Sigmoid colon (tissue), 7 donors: ENCODE measurements around the gene PHETA1. TPM values are rescaled to one million over a fixed set of nuclear protein-coding genes. Genes with fewer than 3 reads are reported as not detected.

Source experiments
- DNase-seq: peaks from one replicate; pipeline ENCODE4 v3.0.0-alpha.2; 2019
- H3K27ac ChIP-seq, 4 donors: fragments of 200-600 bp; sonication (generic); one replicate each; pipeline ENCODE4 v1.5.1; 2016 to 2019; ENCODE audit warnings: mild to moderate bottlenecking in 1 of 4
- H3K27me3 ChIP-seq, 3 donors: fragments of 200-600 bp; sonication (generic); one replicate each; pipeline ENCODE4 v1.5.1; 2019; ENCODE audit warnings: mild to moderate bottlenecking in 1 of 3
- H3K36me3 ChIP-seq, 4 donors: fragments of 200-600 bp; sonication (generic); one replicate each; pipeline ENCODE4 v1.5.1; 2016 to 2019
- H3K4me1 ChIP-seq, 4 donors: fragments of 200-600 bp; sonication (generic); one replicate each; pipeline ENCODE4 v1.5.1; 2017 to 2019
- H3K4me3 ChIP-seq, 4 donors: fragments of 200-600 bp; sonication (generic); one replicate each; pipeline ENCODE4 v1.5.1; 2017 to 2019; ENCODE audit warnings: mild to moderate bottlenecking in 2 of 4, moderate library complexity in 1 of 4
- H3K9me3 ChIP-seq, 4 donors: fragments of 200-600 bp in 3 of 4; sonication (generic) in 3 of 4; one replicate each; pipeline versions ENCODE4 v1.5.1 to v1.6.1; 2013 to 2019
- EP300 ChIP-seq, 4 donors: sonication (generic); formaldehyde crosslinking; IDR thresholded peaks; one replicate each; pipeline ENCODE4 v1.6.1; 2017; ENCODE audit warnings: antibody characterized with exemption in 4 of 4
- POLR2A ChIP-seq, 2 donors: fragments of 450-650 bp; IDR thresholded peaks; one replicate each; pipeline ENCODE4 v1.6.1; 2016; ENCODE audit warnings: antibody characterized with exemption in 2 of 2, mild to moderate bottlenecking in 2 of 2, moderate library complexity in 2 of 2
- POLR2AphosphoS5 ChIP-seq, 4 donors: sonication (generic); formaldehyde crosslinking; IDR thresholded peaks; one replicate each; pipeline ENCODE4 v1.6.1; 2017; ENCODE audit warnings: antibody characterized with exemption in 4 of 4
- WGBS, 2 donors: extraction: QIAGEN DNeasy Blood & Tissue Kit; methylation state at CpG; one replicate each; pipeline ENCODE4 v1.1.7; 2013; 5-methylcytosine and 5-hydroxymethylcytosine counted together
- intact Hi-C: fragments of 100-400 bp; cut with DNase I; formaldehyde crosslinking; loops from one replicate; pipeline ENCODE4 v1.15.1; 2023
- polyA plus RNA-seq, 3 donors: library from polyadenylated mRNA; stranded (reverse); fragments of 200-250 nt; gene quantifications; one replicate each; pipeline ENCODE4 v1.2.3, GENCODE V29; 2013
- total RNA-seq, 4 donors: library from RNA; depleted of rRNA; stranded (reverse); fragments of >200 nt; gene quantifications; one replicate each; pipeline ENCODE4 v1.1.0, GENCODE V29; 2016
- TF ChIP-seq, protein P1 (sequence below), 4 experiments: fragments of 450-650 bp in 3 of 4; fragments of 200-600 bp in 1 of 4; IDR thresholded peaks; one replicate each; pipeline ENCODE4 v1.5.1; 2016 to 2019; ENCODE audit warnings: antibody characterized with exemption in 4 of 4, mild to moderate bottlenecking in 3 of 4, moderate library complexity in 2 of 4
- donor health status: healthy with polysubstance abuse.
- donor health status: Bipolar disorder and iron deficiency.
- donor health status: healthy.

Gene PHETA1
- total and polyA plus RNA-seq, 7 donors: 3.6 to 21.6 (median 6.1) TPM

GRCh38 chr12:111366075-111366474 lies 2.8 kb downstream of the PHETA1 start:
- intact Hi-C loops: no loop called here
- DNase-seq: no peak
- Histone ChIP-seq H3K9me3 (no peaks in the 10 kb centered on the region), H3K36me3 (peaks cover 0 to 17% (median 10%) of the 10 kb centered on the region in 4 donors), H3K4me1 (peaks cover 0 to 28% (median 25%) of the 10 kb centered on the region in 4 donors), H3K27me3 (no peaks in the 10 kb centered on the region), H3K4me3 (no peak overlapping the region), H3K27ac (no peak overlapping the region)
- TF ChIP-seq POLR2AphosphoS5 (IDR thresholded peaks at IDR 0.05) (no peak), POLR2A (IDR thresholded peaks at IDR 0.05) (no peak), EP300 (IDR thresholded peaks at IDR 0.05) (no peak)
- TF ChIP-seq, protein P1, sequence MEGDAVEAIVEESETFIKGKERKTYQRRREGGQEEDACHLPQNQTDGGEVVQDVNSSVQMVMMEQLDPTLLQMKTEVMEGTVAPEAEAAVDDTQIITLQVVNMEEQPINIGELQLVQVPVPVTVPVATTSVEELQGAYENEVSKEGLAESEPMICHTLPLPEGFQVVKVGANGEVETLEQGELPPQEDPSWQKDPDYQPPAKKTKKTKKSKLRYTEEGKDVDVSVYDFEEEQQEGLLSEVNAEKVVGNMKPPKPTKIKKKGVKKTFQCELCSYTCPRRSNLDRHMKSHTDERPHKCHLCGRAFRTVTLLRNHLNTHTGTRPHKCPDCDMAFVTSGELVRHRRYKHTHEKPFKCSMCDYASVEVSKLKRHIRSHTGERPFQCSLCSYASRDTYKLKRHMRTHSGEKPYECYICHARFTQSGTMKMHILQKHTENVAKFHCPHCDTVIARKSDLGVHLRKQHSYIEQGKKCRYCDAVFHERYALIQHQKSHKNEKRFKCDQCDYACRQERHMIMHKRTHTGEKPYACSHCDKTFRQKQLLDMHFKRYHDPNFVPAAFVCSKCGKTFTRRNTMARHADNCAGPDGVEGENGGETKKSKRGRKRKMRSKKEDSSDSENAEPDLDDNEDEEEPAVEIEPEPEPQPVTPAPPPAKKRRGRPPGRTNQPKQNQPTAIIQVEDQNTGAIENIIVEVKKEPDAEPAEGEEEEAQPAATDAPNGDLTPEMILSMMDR (IDR thresholded peaks at IDR 0.05): no peak
- 97 to 98% methylated on average over 10 of the region's 10 CpGs for WGBS, 2 donors

- Histone ChIP-seq H3K27ac (no peak overlapping the region), H3K4me1 (peaks cover 0 to 17% (median 16%) of the 10 kb centered on the region in 4 donors), H3K9me3 (no peaks in the 10 kb centered on the region), H3K27me3 (no peaks in the 10 kb centered on the region), H3K4me3 (no peak overlapping the region), H3K36me3 (peaks cover 0 to 17% (median 10%) of the 10 kb centered on the region in 4 donors)
- intact Hi-C loops: no loop called here
- TF ChIP-seq, protein P1 (IDR thresholded peaks at IDR 0.05): no peak
- TF ChIP-seq POLR2AphosphoS5 (IDR thresholded peaks at IDR 0.05) (no peak), EP300 (IDR thresholded peaks at IDR 0.05) (no peak), POLR2A (IDR thresholded peaks at IDR 0.05) (no peak)
- no peak for DNase-seq
- 90 to 93% methylated on average over 3 of the region's 3 CpGs for WGBS, 2 donors
Measured at GRCh38 chr12:111363578-111363977, 5.3 kb downstream of the PHETA1 start.

DNA sequence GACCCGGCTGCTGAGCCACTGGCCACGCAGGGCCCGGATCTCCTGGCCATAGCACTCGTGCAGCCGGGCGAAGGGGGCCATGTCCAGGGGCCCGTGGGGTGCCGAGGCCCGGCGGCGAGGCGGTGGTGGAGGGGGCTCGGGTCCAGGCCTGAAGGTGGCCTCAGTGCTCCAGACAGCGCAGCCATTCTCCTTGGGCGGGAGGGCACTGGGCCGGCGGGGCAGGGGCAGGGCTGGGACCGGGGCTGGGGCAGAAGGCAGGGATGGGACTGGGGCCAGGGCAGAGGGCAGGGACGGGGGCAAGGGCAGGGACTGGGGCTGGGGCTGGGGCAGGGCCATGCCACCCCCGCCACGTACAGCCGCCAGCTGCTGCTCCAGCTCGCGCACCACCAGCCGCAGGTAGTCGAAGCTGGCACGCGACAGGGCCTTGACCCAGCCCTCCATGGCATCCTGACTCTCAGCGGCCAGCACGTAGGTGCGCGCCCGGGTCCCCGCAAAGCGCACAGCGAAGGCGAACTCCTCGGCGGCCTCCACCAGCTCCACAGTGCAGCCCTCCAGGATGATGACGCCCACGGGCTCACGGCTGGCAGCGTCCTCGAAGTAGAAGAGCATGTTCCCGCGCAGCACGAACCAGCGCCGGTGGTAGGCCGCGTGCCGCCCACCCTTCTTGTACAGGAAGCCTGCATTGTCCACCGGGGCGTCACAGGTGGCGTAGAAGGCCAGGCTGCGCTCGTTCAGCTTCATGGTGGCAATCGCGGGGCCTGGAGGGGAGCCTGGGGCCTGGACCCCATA lies 6.0 kb downstream of the PHETA1 start:
- Histone ChIP-seq H3K27ac (no peak overlapping the region), H3K27me3 (no peaks in the 10 kb centered on the region), H3K4me3 (no peak overlapping the region), H3K4me1 (peaks cover 0 to 11% (median 10%) of the 10 kb centered on the region in 4 donors), H3K36me3 (peaks cover 0 to 17% (median 10%) of the 10 kb centered on the region in 4 donors), H3K9me3 (no peaks in the 10 kb centered on the region)
- TF ChIP-seq, protein P1 (IDR thresholded peaks at IDR 0.05): no peak
- TF ChIP-seq POLR2A (IDR thresholded peaks at IDR 0.05) (no peak), POLR2AphosphoS5 (IDR thresholded peaks at IDR 0.05) (no peak), EP300 (IDR thresholded peaks at IDR 0.05) (no peak)
- intact Hi-C loops: no loop called here
- WGBS, 2 donors: 94 to 96% methylated on average over 59 of the region's 59 CpGs
- DNase-seq: no peak

DNA sequence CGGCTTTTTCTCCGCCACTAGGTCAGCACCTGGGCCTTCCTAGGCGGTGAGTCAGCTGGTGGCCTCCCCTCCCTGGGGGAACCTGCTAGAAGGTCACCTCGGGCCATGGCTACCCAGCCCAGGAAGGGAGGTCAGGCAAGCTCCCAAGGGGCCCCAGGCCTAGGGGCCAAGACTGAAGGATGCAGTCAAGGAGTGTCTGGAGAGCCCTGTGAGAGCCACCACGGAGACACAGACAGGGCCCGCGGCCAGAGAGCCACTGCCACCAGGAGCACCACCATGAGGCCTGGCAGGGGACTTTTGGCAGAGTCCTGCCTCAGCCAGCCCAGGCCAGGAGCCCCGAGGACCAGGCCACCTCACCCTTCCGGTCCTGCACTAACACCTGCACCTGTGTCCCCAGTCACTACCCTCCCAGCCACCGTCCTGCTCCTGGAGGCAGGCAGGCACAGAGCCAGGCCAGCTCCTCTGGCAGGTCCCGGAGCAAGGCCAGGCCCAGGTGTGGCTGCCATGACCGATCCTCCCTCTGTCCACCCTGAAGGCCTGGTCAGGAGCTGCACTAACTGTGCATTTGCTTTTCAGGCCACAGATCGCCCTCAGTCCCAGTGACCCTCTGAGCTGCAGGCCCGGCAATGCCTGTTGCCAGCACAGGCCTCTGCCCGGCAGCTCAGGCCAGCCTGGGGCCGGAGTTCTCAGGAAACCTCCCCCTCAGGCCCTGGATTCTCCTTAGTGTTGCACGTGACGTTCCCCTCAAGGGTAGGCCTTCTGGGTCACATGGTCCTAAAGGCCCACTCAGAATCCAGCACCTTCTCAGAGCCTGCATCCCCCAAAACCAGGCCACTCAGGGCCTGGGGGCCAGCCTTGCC lies 6.9 kb downstream of the PHETA1 start:
- Histone ChIP-seq H3K36me3 (peaks cover 0 to 17% (median 10%) of the 10 kb centered on the region in 4 donors), H3K9me3 (no peaks in the 10 kb centered on the region), H3K4me1 (peaks cover 0 to 2% (median under 1%) of the 10 kb centered on the region in 4 donors), H3K27me3 (no peaks in the 10 kb centered on the region), H3K27ac (no peak overlapping the region), H3K4me3 (no peak overlapping the region)
- DNase-seq: no peak
- TF ChIP-seq POLR2A (IDR thresholded peaks at IDR 0.05) (no peak), POLR2AphosphoS5 (IDR thresholded peaks at IDR 0.05) (no peak), EP300 (IDR thresholded peaks at IDR 0.05) (no peak)
- TF ChIP-seq, protein P1 (IDR thresholded peaks at IDR 0.05): no peak
- WGBS, 2 donors: 78 to 82% methylated on average over 18 of the region's 18 CpGs
- intact Hi-C loops: no loop called here
